A549 (cell line): Measurements from ENCODE around the gene PPP2R2C. TPM values are rescaled to one million over a fixed set of nuclear protein-coding genes. Genes with fewer than 3 reads are reported as not detected.

ENCODE experiments used
- ATAC-seq, 2 experiments: fragments of 200-7000 bp in 1 of 2; fragments of >200 bp in 1 of 2; cut with Nextera tagmentation in 1 of 2; cut with Tn5 transposase in 1 of 2; 3 replicates each; pipeline versions ENCODE4 v1.8.0 to v1.9.1; 2018 to 2020; ENCODE audit warnings: mild to moderate bottlenecking in 1 of 2, moderate library complexity in 1 of 2
- CTCF ChIA-PET: fragments of 300-600 bp; sonication (Branson Sonifier 250); formaldehyde crosslinking; extraction: SDS; loops from one replicate; lab custom pipeline; 2021; ENCODE audit warnings: antibody characterized with exemption, inconsistent platforms; lab: Yijun Ruan, JAX
- POLR2A ChIA-PET: fragments of 350-600 bp; formaldehyde crosslinking; extraction: SDS; loops from one replicate; lab custom pipeline; 2021; ENCODE audit warnings: antibody characterized with exemption, inconsistent platforms; lab: Yijun Ruan, JAX
- DNase-seq, 2 experiments: peaks; one replicate each; pipeline versions ENCODE4 v3.0.0 to v3.0.0-alpha.2; 2011 to 2016; ENCODE audit warnings: low read depth in 1 of 2, low spot score in 1 of 2
- FAIRE-seq: peaks from 2 replicates; lab custom pipeline; 2011; peaks lifted over from hg19 to GRCh38; lab: Jason Lieb, UNC
- H3K27ac ChIP-seq, 2 experiments: fragments of >200 bp; sonication (Bioruptor Twin); formaldehyde crosslinking; 3 replicates each; pipeline ENCODE4 v1.5.1; 2016 to 2017
- H3K4me1 ChIP-seq: fragments of >200 bp; sonication (Bioruptor Twin); formaldehyde crosslinking; 3 replicates; pipeline ENCODE4 v1.6.1; 2016
- H3K4me2 ChIP-seq: fragments of >200 bp; sonication (Bioruptor Twin); formaldehyde crosslinking; 3 replicates; pipeline ENCODE4 v1.6.1; 2016
- H3K4me3 ChIP-seq: fragments of >200 bp; sonication (Bioruptor Twin); formaldehyde crosslinking; 3 replicates; pipeline ENCODE4 v1.5.1; 2016
- H3K9me3 ChIP-seq: fragments of >200 bp; sonication (Bioruptor Twin); formaldehyde crosslinking; 3 replicates; pipeline ENCODE4 v1.6.1; 2016
- CBX2 ChIP-seq: fragments of 200-600 bp; sonication (generic); IDR thresholded peaks from 2 replicates; pipeline ENCODE4 v1.6.1; 2016; ENCODE audit warnings: low read depth, mild to moderate bottlenecking, borderline replicate concordance
- CBX8 ChIP-seq: fragments of 200-600 bp; sonication (generic); IDR thresholded peaks from 2 replicates; pipeline ENCODE4 v1.6.1; 2016
- CEBPB ChIP-seq, 2 experiments: fragments of >200 bp in 1 of 2; sonication (Bioruptor Twin) in 1 of 2; formaldehyde crosslinking in 1 of 2; IDR thresholded peaks; 2 replicates each; pipeline ENCODE4 v1.6.1; 2012 to 2016
- CHD4 ChIP-seq: fragments of 200-600 bp; sonication (generic); IDR thresholded peaks from 2 replicates; pipeline ENCODE4 v1.6.1; 2016; ENCODE audit warnings: antibody characterized with exemption, mild to moderate bottlenecking, borderline replicate concordance
- EP300 ChIP-seq, 2 experiments: fragments of >200 bp; sonication (Bioruptor Twin); formaldehyde crosslinking; IDR thresholded peaks; 2 replicates in 1 of 2; 3 replicates in 1 of 2; pipeline ENCODE4 v1.6.1; 2016 to 2017
- FOSB ChIP-seq: fragments of 250-450 bp; sonication (Bioruptor Pico); IDR thresholded peaks from 2 replicates; pipeline ENCODE4 v1.5.0; 2020; ENCODE audit warnings: mild to moderate bottlenecking, moderate library complexity
- FOXS1 ChIP-seq: fragments of 250-450 bp; sonication (Bioruptor Pico); IDR thresholded peaks from 2 replicates; pipeline ENCODE4 v1.5.0; 2020; ENCODE audit warnings: mild to moderate bottlenecking, moderate library complexity
- GATA3 ChIP-seq: IDR thresholded peaks from 2 replicates; pipeline ENCODE4 v1.6.1; 2012; ENCODE audit warnings: borderline replicate concordance
- HDAC2 ChIP-seq: fragments of 200-600 bp; sonication (generic); IDR thresholded peaks from 2 replicates; pipeline ENCODE4 v1.6.1; 2016
- HES2 ChIP-seq: fragments of >200 bp; sonication (Bioruptor Twin); formaldehyde crosslinking; IDR thresholded peaks from 2 replicates; pipeline ENCODE4 v1.6.1; 2016
- HOXB5 ChIP-seq: fragments of 250-450 bp; sonication (Bioruptor Pico); IDR thresholded peaks from 2 replicates; pipeline ENCODE4 v1.5.0; 2020; ENCODE audit warnings: mild to moderate bottlenecking, moderate library complexity
- JUNB ChIP-seq: fragments of >200 bp; sonication (Bioruptor Twin); formaldehyde crosslinking; IDR thresholded peaks from 2 replicates; pipeline ENCODE4 v1.6.1; 2016
- KDM1A ChIP-seq: fragments of 200-600 bp; sonication (generic); IDR thresholded peaks from 2 replicates; pipeline ENCODE4 v1.6.1; 2016; ENCODE audit warnings: low read depth, mild to moderate bottlenecking
- MAFK ChIP-seq: fragments of 450-650 bp; IDR thresholded peaks from 2 replicates; pipeline ENCODE4 v1.6.1; 2014; ENCODE audit not compliant: partially characterized antibody
- MAZ ChIP-seq: fragments of 150-350 bp; IDR thresholded peaks from 2 replicates; pipeline ENCODE4 v1.6.1; 2014; ENCODE audit warnings: antibody characterized with exemption, low read depth, low read length, borderline replicate concordance
- MYC ChIP-seq: IDR thresholded peaks from 2 replicates; pipeline ENCODE4 v1.6.1; 2012; ENCODE audit warnings: mild to moderate bottlenecking, inconsistent platforms, low read length, improper control_type of control experiment, borderline replicate concordance
- PHF8 ChIP-seq: fragments of 200-600 bp; sonication (generic); IDR thresholded peaks from 2 replicates; pipeline ENCODE4 v1.6.1; 2016; ENCODE audit warnings: low read depth, mild to moderate bottlenecking, antibody characterized with exemption, moderate library complexity, borderline replicate concordance
- POLR2A ChIP-seq: IDR thresholded peaks from 2 replicates; pipeline ENCODE4 v1.6.1; 2012; ENCODE audit warnings: mild to moderate bottlenecking, low read length
- POLR2AphosphoS2 ChIP-seq: conservative IDR thresholded peaks from 2 replicates; pipeline ENCODE4 v1.6.1; 2012; ENCODE audit warnings: low read length, improper control_type of control experiment, inconsistent platforms
- RFX5 ChIP-seq: fragments of 450-650 bp; IDR thresholded peaks from 2 replicates; pipeline ENCODE4 v1.7.1; 2014; ENCODE audit warnings: antibody characterized with exemption, mild to moderate bottlenecking, moderate library complexity
- SREBF2 ChIP-seq: fragments of 450-650 bp; IDR thresholded peaks from 2 replicates; pipeline ENCODE4 v1.6.1; 2014; ENCODE audit warnings: mild to moderate bottlenecking, moderate library complexity
- USF2 ChIP-seq: fragments of 450-650 bp; IDR thresholded peaks from 2 replicates; pipeline ENCODE4 v1.6.1; 2014; ENCODE audit warnings: antibody characterized with exemption
- whole genome bisulfite sequencing: methylation state at CpG from one replicate; pipeline ENCODE4 v1.1.6; 2017; ENCODE audit errors: missing lambda C conversion rate; 5-methylcytosine and 5-hydroxymethylcytosine counted together
- polyA plus RNA-seq, 4 experiments: library from polyadenylated mRNA; depleted of rRNA in 3 of 4; stranded (reverse); fragments of >200 nt; fragmentation: RNase III in 1 of 4; extraction: RNeasy Plus Mini Kit Qiagen cat#74134 plus additional on column Dnase treatment in 1 of 4; gene quantifications; 2 replicates in 3 of 4; 3 replicates in 1 of 4; pipeline ENCODE4 v1.2.3, GENCODE V29; 2011 to 2017

Gene PPP2R2C
- polyA plus RNA-seq, 2 of the 4 experiments (the other 2 are of a cell fraction) = 23.9 to 29.4 TPM

- no peak for FAIRE-seq
- CTCF ChIA-PET = interaction anchor here (1.1 to 2.9 kb wide), 3 partner anchors 19 to 49 kb away, joined by 3 to 12 read pairs (median 7); no protein-coding TSS in a partner anchor
- 87% methylated on average over 9 of the region's 21 CpGs for WGBS
- Histone ChIP-seq H3K27ac (no peak overlapping the region), H3K4me3 (no peak overlapping the region), H3K4me2 (no peak overlapping the region)
- no peak for ATAC-seq
- TF ChIP-seq CBX2 (no peak), KDM1A (no peak), HES2 (no peak), USF2 (no peak), MAZ (no peak)
- TF ChIP-seq, all 56 proteins: peak for 0
- no peaks in the 10 kb centered on the region for H3K9me3 ChIP-seq
- POLR2A ChIA-PET = no interaction called here
- H3K4me1 ChIP-seq = peaks cover 6% of the 10 kb centered on the region
- DNase-seq = no peak
These were observed 194.2 kb downstream of the PPP2R2C start for GRCh38 chr4:6277935-6278800.

- Histone ChIP-seq H3K4me1 (peaks cover 15% of the 10 kb centered on the region), H3K27ac (no peak overlapping the region), H3K9me3 (no peaks in the 10 kb centered on the region), H3K4me3 (no peak overlapping the region), H3K4me2 (no peak overlapping the region)
- DNase-seq = no peak
- ChIA-PET POLR2A (no interaction called here), CTCF (interaction anchor here (2.9 kb wide), 1 partner anchor 50 kb away, joined by 12 read pairs; no protein-coding TSS in a partner anchor)
- no peak for TF ChIP-seq GATA3
- TF ChIP-seq FOXS1 (CRISPR knock-in tag) = no peak
- TF ChIP-seq CHD4 = no peak
- TF ChIP-seq SREBF2 = no peak
- no peak for TF ChIP-seq MYC
- TF ChIP-seq RFX5 = no peak
- TF ChIP-seq EP300 (IDR thresholded peaks at IDR 0.05) = no peak
- no peak for TF ChIP-seq MAFK
- TF ChIP-seq JUNB = no peak
- TF ChIP-seq POLR2AphosphoS2 = no peak
- no peak for TF ChIP-seq POLR2A
- no peak for TF ChIP-seq CBX8
- no peak for TF ChIP-seq HOXB5 (CRISPR knock-in tag)
- no peak for TF ChIP-seq FOSB (CRISPR knock-in tag)
- TF ChIP-seq CEBPB (IDR thresholded peaks at IDR 0.05) = no peak
- no peak for TF ChIP-seq HDAC2
- no peak for TF ChIP-seq PHF8
- ATAC-seq = no peak
- 100% methylated on average over 2 of the region's 24 CpGs for WGBS
- FAIRE-seq = no peak
These were observed 195.1 kb downstream of the PPP2R2C start for GRCh38 chr4:6277139-6277802.
